Mucosa of rectum (tissue), 2 donors: ENCODE measurements around the gene DNTT.

Experiments
- H3K27ac ChIP-seq, 2 donors: one replicate each; pipeline ENCODE4 v1.7.0; 2013; ENCODE audit warnings: inconsistent platforms in 2 of 2, low read depth in 2 of 2, low read length in 2 of 2
- H3K27me3 ChIP-seq, 2 donors: one replicate each; pipeline ENCODE4 v1.7.0; 2013; ENCODE audit warnings: low read length in 2 of 2; ENCODE audit not compliant: control insufficient read depth in 2 of 2, insufficient read depth in 2 of 2
- H3K36me3 ChIP-seq, 2 donors: one replicate each; pipeline ENCODE4 v1.7.0; 2013; ENCODE audit warnings: low read length in 2 of 2; ENCODE audit not compliant: control insufficient read depth in 2 of 2, insufficient read depth in 2 of 2
- H3K4me1 ChIP-seq, 2 donors: one replicate each; pipeline ENCODE4 v1.7.0; 2013; ENCODE audit warnings: low read length in 2 of 2, mild to moderate bottlenecking in 1 of 2; ENCODE audit not compliant: control insufficient read depth in 2 of 2, insufficient read depth in 2 of 2
- H3K4me3 ChIP-seq, 2 donors: one replicate each; pipeline ENCODE4 v1.7.0; 2013; ENCODE audit warnings: low read length in 2 of 2
- H3K9ac ChIP-seq, 2 donors: one replicate each; pipeline ENCODE4 v1.7.0; 2013; ENCODE audit warnings: low read length in 2 of 2, low read depth in 1 of 2, mild to moderate bottlenecking in 1 of 2
- H3K9me3 ChIP-seq, 2 donors: one replicate each; pipeline ENCODE4 v1.7.0; 2013; ENCODE audit warnings: low read length in 2 of 2; ENCODE audit not compliant: control insufficient read depth in 2 of 2
- donor health status: healthy.
- donor health status: Normal muscosa, but diverticular disease.

The DNTT gene

GRCh38 chr10:96358851-96359540, 54.8 kb downstream of the DNTT start, which contains the start of gene OPALIN:
Gene OPALIN, minus strand, starts transcription at chr10:96359002. Its CDS starts 106 bp downstream, at chr10:96358896.
- Histone ChIP-seq H3K9ac (no peak within 1 kb of the TSS), H3K27ac (no peak within 1 kb of the TSS), H3K4me1 (no peaks in the 10 kb centered on the region), H3K4me3 (no peak within 1 kb of the TSS), H3K27me3 (peaks cover 2 to 5% of the 10 kb centered on the region in 2 donors), H3K9me3 (no peaks in the 10 kb centered on the region), H3K36me3 (no peaks in the 10 kb centered on the region)

DNA sequence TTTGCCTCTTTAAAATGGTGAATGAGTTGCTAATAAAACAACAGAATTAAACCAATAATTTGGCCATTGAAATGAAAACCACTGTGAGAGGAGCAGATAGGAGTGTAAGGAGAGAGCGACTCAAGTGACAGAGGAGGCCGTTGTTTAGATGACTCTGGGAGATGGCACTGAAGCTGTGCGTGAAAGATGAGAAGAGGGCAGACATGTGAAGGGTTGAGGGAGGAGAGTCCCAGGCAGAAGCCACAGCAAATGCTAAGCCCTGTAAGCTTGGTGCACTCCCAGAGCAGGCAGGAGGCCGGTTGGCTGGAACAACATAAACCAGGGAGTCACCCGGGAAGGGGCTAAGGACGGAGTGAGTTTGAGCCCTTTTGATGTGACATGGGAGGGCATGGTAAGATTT, 55.4 kb downstream of the DNTT start:
- Histone ChIP-seq H3K27me3 (peaks cover 2 to 5% of the 10 kb centered on the region in 2 donors), H3K36me3 (no peaks in the 10 kb centered on the region), H3K4me3 (no peak overlapping the region), H3K4me1 (no peaks in the 10 kb centered on the region), H3K9ac (no peak overlapping the region), H3K9me3 (no peaks in the 10 kb centered on the region), H3K27ac (no peak overlapping the region)

GRCh38 chr10:96360331-96360730, 56.1 kb downstream of the DNTT start:
- Histone ChIP-seq H3K9me3 (no peaks in the 10 kb centered on the region), H3K27me3 (peaks cover 2 to 5% of the 10 kb centered on the region in 2 donors), H3K27ac (no peak overlapping the region), H3K4me3 (no peak overlapping the region), H3K36me3 (no peaks in the 10 kb centered on the region), H3K9ac (no peak overlapping the region), H3K4me1 (no peaks in the 10 kb centered on the region)

DNA sequence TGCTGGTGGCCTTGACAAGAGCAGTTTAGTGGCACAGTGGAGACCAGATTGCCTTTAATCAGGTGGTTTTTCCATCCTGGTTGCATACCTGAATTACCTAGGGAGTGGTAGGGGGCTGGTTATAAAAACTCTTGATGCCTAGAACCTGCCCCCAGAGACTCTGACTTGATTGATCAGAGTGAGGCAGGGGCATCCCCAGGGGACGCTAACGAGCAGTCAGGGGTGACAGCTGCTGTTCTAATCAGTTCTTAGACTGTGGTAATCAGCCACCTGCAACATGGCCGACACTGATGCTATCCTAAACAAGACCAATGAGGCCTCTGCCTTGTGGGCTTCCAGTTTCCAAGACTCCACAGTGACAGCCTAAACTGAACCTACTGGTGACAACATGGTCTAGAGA, 56.5 kb downstream of the DNTT start:
- no peak overlapping the region for H3K9ac ChIP-seq
- no peaks in the 10 kb centered on the region for H3K9me3 ChIP-seq
- no peak overlapping the region for H3K4me3 ChIP-seq
- no peaks in the 10 kb centered on the region for H3K36me3 ChIP-seq
- H3K4me1 ChIP-seq, result no peaks in the 10 kb centered on the region
- H3K27me3 ChIP-seq, result peaks cover 0 to 3% of the 10 kb centered on the region in 2 donors
- H3K27ac ChIP-seq, result no peak overlapping the region

DNA sequence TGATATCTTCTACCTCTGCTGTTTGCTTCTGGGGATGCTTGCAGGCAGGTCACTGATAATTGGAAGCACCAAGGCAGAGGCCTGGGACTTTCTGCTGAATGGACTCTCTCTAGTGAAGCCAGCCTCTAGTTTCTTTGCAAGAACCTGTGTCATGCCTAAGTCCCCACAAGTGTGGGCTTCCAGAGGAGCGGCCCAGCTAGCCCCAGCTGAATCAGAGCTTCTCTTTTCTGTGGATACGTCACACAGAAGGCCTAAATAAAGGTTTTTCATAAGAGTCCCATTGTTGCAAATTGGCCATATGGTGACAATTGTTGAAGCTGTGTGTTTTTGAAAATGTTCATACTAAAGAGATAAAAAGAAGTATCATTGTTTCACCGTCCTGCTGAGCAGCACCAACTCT, 61.3 kb downstream of the DNTT start:
- Histone ChIP-seq H3K27me3 (peaks cover 0 to 3% of the 10 kb centered on the region in 2 donors), H3K9ac (no peak overlapping the region)

DNA sequence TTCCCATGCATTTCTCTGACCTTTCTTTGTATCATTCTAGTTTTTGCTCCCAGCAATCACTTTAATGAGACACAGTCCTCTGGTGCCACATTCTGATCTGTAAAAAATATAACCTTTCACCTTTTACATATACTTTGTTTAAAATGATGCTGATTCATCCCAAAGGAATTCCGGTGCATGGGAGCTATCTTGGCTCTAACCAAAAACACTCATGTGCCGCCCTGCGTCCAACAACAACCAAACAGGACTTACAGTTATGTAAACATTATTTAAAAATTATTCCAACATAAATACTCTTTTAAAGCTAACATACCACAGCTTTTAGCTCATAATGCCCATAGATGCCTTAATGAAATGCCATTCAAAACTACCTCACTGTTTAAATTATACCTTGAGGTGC, 62.3 kb downstream of the DNTT start:
- H3K4me3 ChIP-seq, result no peak overlapping the region
- H3K27ac ChIP-seq, result no peak overlapping the region
- H3K27me3 ChIP-seq, result peaks cover 0 to 3% of the 10 kb centered on the region in 2 donors

More for the DNA sequence above, 61.3 kb downstream of the DNTT start:
- H3K27ac ChIP-seq, result no peak overlapping the region
- no peaks in the 10 kb centered on the region for H3K9me3 ChIP-seq
- H3K4me3 ChIP-seq, result no peak overlapping the region
- H3K4me1 ChIP-seq, result no peaks in the 10 kb centered on the region
- H3K36me3 ChIP-seq, result no peaks in the 10 kb centered on the region

DNA sequence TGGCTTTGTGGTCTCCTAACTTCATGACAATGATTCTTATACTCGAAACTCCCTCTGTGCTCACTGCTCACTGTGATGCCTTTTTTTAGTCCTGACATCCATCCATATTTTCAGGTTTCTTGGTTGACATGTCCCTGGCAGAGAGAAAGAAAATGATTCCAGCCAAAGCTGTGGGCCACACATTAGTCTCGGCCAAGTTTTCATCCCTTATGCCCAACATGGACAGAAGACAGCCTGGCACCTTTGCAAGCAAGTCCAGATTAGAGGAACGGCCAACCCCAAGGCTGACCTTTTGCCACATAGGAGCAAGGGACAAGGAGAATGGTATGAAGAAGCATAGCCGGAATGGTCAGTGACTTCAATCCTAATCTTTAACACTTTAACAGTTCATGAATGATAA, 63.2 kb downstream of the DNTT start:
- Histone ChIP-seq H3K27me3 (peaks cover 0 to 3% of the 10 kb centered on the region in 2 donors), H3K27ac (no peak overlapping the region), H3K9ac (no peak overlapping the region), H3K36me3 (no peaks in the 10 kb centered on the region), H3K9me3 (no peaks in the 10 kb centered on the region), H3K4me3 (no peak overlapping the region), H3K4me1 (no peaks in the 10 kb centered on the region)

More for the DNA sequence above, 62.3 kb downstream of the DNTT start:
- Histone ChIP-seq H3K4me1 (no peaks in the 10 kb centered on the region), H3K36me3 (no peaks in the 10 kb centered on the region), H3K9ac (no peak overlapping the region), H3K9me3 (no peaks in the 10 kb centered on the region)

DNA sequence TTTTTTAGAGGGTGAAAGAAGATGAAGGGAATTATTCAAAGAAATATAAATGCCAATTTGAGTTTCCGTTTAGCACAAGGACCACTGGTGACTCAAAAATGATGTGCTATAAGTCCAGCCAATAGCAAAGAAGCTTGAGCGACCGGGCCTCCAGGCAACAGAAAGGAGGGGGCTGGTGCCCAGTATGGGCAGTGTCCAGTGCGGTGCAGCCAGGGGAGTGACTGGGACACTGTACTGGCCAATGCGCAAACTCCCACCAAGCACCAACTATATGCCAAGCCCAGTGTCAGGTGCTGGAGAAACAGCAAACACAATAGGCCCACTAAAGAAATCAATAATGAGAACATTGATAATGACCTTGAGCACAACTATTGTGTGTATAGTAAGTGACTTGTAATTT, 64.7 kb downstream of the DNTT start:
- Histone ChIP-seq H3K27me3 (peaks cover 0 to 3% of the 10 kb centered on the region in 2 donors), H3K9ac (no peak overlapping the region), H3K9me3 (no peaks in the 10 kb centered on the region), H3K4me3 (no peak overlapping the region), H3K36me3 (no peaks in the 10 kb centered on the region), H3K27ac (no peak overlapping the region), H3K4me1 (no peaks in the 10 kb centered on the region)

GRCh38 chr10:96369890-96370583, 65.8 kb downstream of the DNTT start:
- Histone ChIP-seq H3K27ac (no peak overlapping the region), H3K36me3 (no peaks in the 10 kb centered on the region), H3K4me3 (no peak overlapping the region), H3K9me3 (no peaks in the 10 kb centered on the region), H3K4me1 (peaks cover 2% of the 10 kb centered on the region in 2 donors), H3K27me3 (peaks cover 0 to 3% of the 10 kb centered on the region in 2 donors), H3K9ac (no peak overlapping the region)

DNA sequence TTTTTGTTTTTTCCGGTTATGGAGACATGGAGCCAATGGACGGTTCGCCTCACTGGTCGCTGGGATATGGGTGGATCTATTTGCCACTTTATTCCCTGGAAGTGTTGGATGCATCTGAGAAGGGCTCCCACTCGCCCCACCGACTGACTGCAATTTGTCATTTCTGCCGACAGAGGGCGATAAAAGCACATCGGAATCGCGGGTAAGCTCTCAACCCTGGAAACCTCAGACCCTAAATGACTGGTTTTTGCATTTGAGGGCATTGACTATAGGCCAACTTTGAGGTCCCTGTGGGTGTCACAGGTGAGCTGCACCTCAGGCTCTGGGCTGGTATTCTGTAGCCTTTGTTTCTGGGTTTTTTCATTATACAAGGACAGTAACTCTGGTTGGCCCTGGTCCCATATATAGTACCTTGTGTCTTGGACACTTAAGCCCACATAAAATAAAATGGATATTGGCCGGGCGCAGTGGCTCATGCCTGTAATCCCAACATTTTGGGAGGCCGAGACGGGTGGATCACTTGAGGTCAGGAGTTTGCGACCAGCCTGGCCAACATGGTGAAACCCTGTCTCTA, 66.4 kb downstream of the DNTT start:
- Histone ChIP-seq H3K9me3 (no peaks in the 10 kb centered on the region), H3K27me3 (peaks cover 0 to 3% of the 10 kb centered on the region in 2 donors), H3K9ac (no peak overlapping the region), H3K27ac (no peak overlapping the region), H3K4me1 (peaks cover 6 to 7% of the 10 kb centered on the region in 2 donors), H3K4me3 (no peak overlapping the region), H3K36me3 (no peaks in the 10 kb centered on the region)
